ENCODE data around the gene TM4SF1. TPM values are rescaled to one million over a fixed set of nuclear protein-coding genes. Genes with fewer than 3 reads are reported as not detected.

Gene TM4SF1
- total RNA-seq, 8 experiments from 2014 or later = 0.08 to 25.2 (median 0.20) TPM; not detected in 2

GRCh38 chr3:149324332-149324731 lies 53.1 kb downstream of the TM4SF1 start:
- H3K27ac ChIP-seq = no peak overlapping the region

GRCh38 chr3:149321640-149322039 lies 55.8 kb downstream of the TM4SF1 start:
- in situ Hi-C loops (cut with MboI; ENCODE audit: low pct_unique_long_range_greater_than_20kb in 2 of 9, low sequenced_read_pairs in 9 of 9, unreplicated experiment in 9 of 9) = no loop called here
- Histone ChIP-seq H3K4me1 (replicated peaks in 1 of 2) (peaks cover 0 to 6% of the 10 kb centered on the region in 2 donors), H3K27ac (no peak overlapping the region), H3K4me3 (no peak overlapping the region)
- ATAC-seq (replicated peaks in 6 of 8) = no peak
- WGBS, 10 experiments = 11 to 91% (median 70%) methylated on average over 1 to 2 of the region's 2 CpGs

More at GRCh38 chr3:149324332-149324731, 53.1 kb downstream of the TM4SF1 start:
- in situ Hi-C loops (cut with MboI; ENCODE audit: low pct_unique_long_range_greater_than_20kb in 2 of 9, low sequenced_read_pairs in 9 of 9, unreplicated experiment in 9 of 9) = no loop called here
- Histone ChIP-seq H3K4me1 (replicated peaks in 1 of 2) (peaks cover 0 to 6% of the 10 kb centered on the region in 2 donors), H3K4me3 (no peak overlapping the region)
- peak in 1 of 8 experiments; percentile 36 for ATAC-seq (replicated peaks in 6 of 8)

- ATAC-seq (replicated peaks in 6 of 8) = peak in 3 of 8 experiments; percentile 54 to 96 (median 79)
- Histone ChIP-seq H3K4me1 (replicated peaks in 1 of 2) (peaks cover 0 to 6% of the 10 kb centered on the region in 2 donors), H3K27ac (no peak overlapping the region), H3K4me3 (no peak overlapping the region)
- in situ Hi-C loops (cut with MboI; ENCODE audit: low pct_unique_long_range_greater_than_20kb in 2 of 9, low sequenced_read_pairs in 9 of 9, unreplicated experiment in 9 of 9) = no loop called here
These were observed 56.3 kb downstream of the TM4SF1 start for GRCh38 chr3:149321136-149321535.

GRCh38 chr3:149319750-149320149 lies 57.7 kb downstream of the TM4SF1 start:
- ATAC-seq (replicated peaks in 6 of 8) = peak in 6 of 8 experiments; percentile 20 to 72 (median 59)
- Histone ChIP-seq H3K4me1 (replicated peaks in 1 of 2) (peaks cover 0 to 6% of the 10 kb centered on the region in 2 donors), H3K27ac (no peak overlapping the region), H3K4me3 (no peak overlapping the region)
- in situ Hi-C loops (cut with MboI; ENCODE audit: low pct_unique_long_range_greater_than_20kb in 2 of 9, low sequenced_read_pairs in 9 of 9, unreplicated experiment in 9 of 9) = no loop called here
- WGBS, 10 experiments = 48 to 92% (median 64%) methylated on average over 1 to 3 of the region's 3 CpGs; no CpG with 5 or more reads in 3 of the 10 experiments

Other genes with a start within 250 kb of the TM4SF1 start
- gene HPS3, start 248.0 kb downstream of the TM4SF1 start, total RNA-seq = 10 to 100 TPM in 5 of 8 experiments, 1 to 10 TPM in 3; 9.3 to 17.6 (median 10.8) TPM
- gene CP, start 155.8 kb downstream of the TM4SF1 start, total RNA-seq = 10 to 100 TPM in 2 of 8 experiments, 1 to 10 TPM in 5, under 1 TPM in 1; 0.60 to 37.2 (median 2.4) TPM
- gene TM4SF18, start 44.0 kb downstream of the TM4SF1 start, total RNA-seq = under 1 TPM in 7 of 8 experiments, not detected in 1; under 0.01 to 0.86 (median 0.28) TPM
- gene TM4SF4, start 97.0 kb upstream of the TM4SF1 start, total RNA-seq = 1 to 10 TPM in 3 of 8 experiments, under 1 TPM in 4, not detected in 1; 0.05 to 2.7 (median 0.64) TPM

Measured in motor neuron (in vitro differentiated cells).